GM18498 (cell line): ENCODE measurements around the gene LRTM1.

ENCODE experiments used
- ATAC-seq: cut with Tn5 transposase; IDR thresholded peaks from one replicate; pipeline ENCODE4 v1.9.1; 2021; ENCODE audit warnings: mild to moderate bottlenecking, moderate library complexity; ENCODE audit not compliant: unreplicated experiment

The LRTM1 gene

GRCh38 chr3:54928046-54928770 lies at the start of gene LRTM1:
LRTM1 (minus strand) TSS chr3:54928059; CDS start chr3:54927911, 148 bp downstream.
- no peak for ATAC-seq

- no peak for ATAC-seq
Observed at GRCh38 chr3:54977439-54977838, 49.6 kb upstream of the LRTM1 start.

- no peak for ATAC-seq
Observed at GRCh38 chr3:54970895-54971294, 43.0 kb upstream of the LRTM1 start.

- no peak for ATAC-seq
Observed at GRCh38 chr3:54969652-54970051, 41.8 kb upstream of the LRTM1 start.

GRCh38 chr3:54968546-54969172 lies 40.8 kb upstream of the LRTM1 start:
- ATAC-seq = no peak

- ATAC-seq = no peak
Observed at GRCh38 chr3:54967731-54968161, 39.9 kb upstream of the LRTM1 start.

GRCh38 chr3:54966979-54967378 lies 39.1 kb upstream of the LRTM1 start:
- ATAC-seq = no peak

GRCh38 chr3:54965746-54966145 lies 37.9 kb upstream of the LRTM1 start:
- ATAC-seq = no peak

- no peak for ATAC-seq
Observed at GRCh38 chr3:54964081-54964480, 36.2 kb upstream of the LRTM1 start.

GRCh38 chr3:54963641-54964040 lies 35.8 kb upstream of the LRTM1 start:
- ATAC-seq = no peak

- no peak for ATAC-seq
Observed at GRCh38 chr3:54962200-54962599, 34.3 kb upstream of the LRTM1 start.

- ATAC-seq = no peak
Observed at GRCh38 chr3:54960701-54961100, 32.8 kb upstream of the LRTM1 start.

- no peak for ATAC-seq
Observed at GRCh38 chr3:54960082-54960481, 32.2 kb upstream of the LRTM1 start.

GRCh38 chr3:54957711-54958110 lies 29.9 kb upstream of the LRTM1 start:
- ATAC-seq = no peak

- ATAC-seq = no peak
Observed at GRCh38 chr3:54955941-54956340, 28.1 kb upstream of the LRTM1 start.

GRCh38 chr3:54955496-54955895 lies 27.6 kb upstream of the LRTM1 start:
- no peak for ATAC-seq

GRCh38 chr3:54954521-54954920 lies 26.7 kb upstream of the LRTM1 start:
- no peak for ATAC-seq

GRCh38 chr3:54954022-54954421 lies 26.2 kb upstream of the LRTM1 start:
- no peak for ATAC-seq

GRCh38 chr3:54951405-54951804 lies 23.5 kb upstream of the LRTM1 start:
- no peak for ATAC-seq

- no peak for ATAC-seq
Observed at GRCh38 chr3:54950391-54951003, 22.6 kb upstream of the LRTM1 start.

- no peak for ATAC-seq
Observed at GRCh38 chr3:54949491-54950044, 21.7 kb upstream of the LRTM1 start.
